Esophagus muscularis mucosa (tissue), 4 donors: ENCODE data around the gene OSGIN1. TPM values are rescaled to one million over a fixed set of nuclear protein-coding genes. Genes with fewer than 3 reads are reported as not detected.

Source experiments
- DNase-seq: peaks from one replicate; pipeline ENCODE4 v3.0.0-alpha.2; 2017; ENCODE audit errors: extremely low spot score
- H3K27ac ChIP-seq, 4 donors: fragments of 200-600 bp; sonication (generic); replicated peaks in 1 of 4; 1 replicate in 3 of 4; 2 replicates in 1 of 4; pipeline ENCODE4 v1.5.1; 2016 to 2019; ENCODE audit warnings: mild to moderate bottlenecking in 1 of 4
- H3K27me3 ChIP-seq, 4 donors: fragments of 200-600 bp; sonication (generic); one replicate each; pipeline versions ENCODE4 v1.5.1 to v1.6.0; 2016 to 2019
- H3K36me3 ChIP-seq, 4 donors: fragments of 200-600 bp; sonication (generic); one replicate each; pipeline ENCODE4 v1.5.1; 2016 to 2019
- H3K4me1 ChIP-seq, 4 donors: fragments of 200-600 bp; sonication (generic); one replicate each; pipeline ENCODE4 v1.5.1; 2016 to 2019
- H3K4me3 ChIP-seq, 4 donors: fragments of 200-600 bp; sonication (generic); 1 replicate in 2 of 4; 2 replicates in 2 of 4; pipeline ENCODE4 v1.5.1; 2016 to 2019; ENCODE audit warnings: mild to moderate bottlenecking in 4 of 4, moderate library complexity in 1 of 4
- H3K9me3 ChIP-seq, 4 donors: fragments of 200-600 bp; sonication (generic); 1 replicate in 3 of 4; 2 replicates in 1 of 4; pipeline ENCODE4 v1.5.1; 2016 to 2019
- EP300 ChIP-seq: sonication (generic); formaldehyde crosslinking; IDR thresholded peaks from one replicate; pipeline ENCODE4 v1.6.1; 2017; ENCODE audit warnings: antibody characterized with exemption
- POLR2A ChIP-seq: fragments of 450-650 bp; IDR thresholded peaks from one replicate; pipeline ENCODE4 v1.6.1; 2017; ENCODE audit warnings: antibody characterized with exemption, moderate library complexity, mild to moderate bottlenecking, low read depth
- POLR2AphosphoS5 ChIP-seq, 2 donors: sonication (generic); formaldehyde crosslinking; IDR thresholded peaks; one replicate each; pipeline ENCODE4 v1.6.1; 2017; ENCODE audit warnings: antibody characterized with exemption in 2 of 2
- WGBS: methylation state at CpG from one replicate; pipeline ENCODE4 v1.1.5; 2018; 5-methylcytosine and 5-hydroxymethylcytosine counted together
- intact Hi-C: fragments of 100-400 bp; cut with DNase I; formaldehyde crosslinking; loops from one replicate; pipeline ENCODE4 v1.15.1; 2023
- total RNA-seq, 4 donors: library from RNA; depleted of rRNA; stranded (reverse); fragments of >200 nt; gene quantifications; one replicate each; pipeline versions ENCODE4 v1.1.0 to v1.2.1, GENCODE V29; 2016
- TF ChIP-seq, protein P1 (sequence below), 3 experiments: fragments of 200-600 bp in 2 of 3; fragments of 450-650 bp in 1 of 3; sonication (generic) in 2 of 3; IDR thresholded peaks; one replicate each; pipeline ENCODE4 v1.5.1; 2017 to 2019; ENCODE audit warnings: antibody characterized with exemption in 3 of 3, mild to moderate bottlenecking in 2 of 3, moderate library complexity in 1 of 3

The OSGIN1 gene
- total RNA-seq, 4 donors from 2014 or later, result 7.1 to 17.6 (median 13.8) TPM

DNA sequence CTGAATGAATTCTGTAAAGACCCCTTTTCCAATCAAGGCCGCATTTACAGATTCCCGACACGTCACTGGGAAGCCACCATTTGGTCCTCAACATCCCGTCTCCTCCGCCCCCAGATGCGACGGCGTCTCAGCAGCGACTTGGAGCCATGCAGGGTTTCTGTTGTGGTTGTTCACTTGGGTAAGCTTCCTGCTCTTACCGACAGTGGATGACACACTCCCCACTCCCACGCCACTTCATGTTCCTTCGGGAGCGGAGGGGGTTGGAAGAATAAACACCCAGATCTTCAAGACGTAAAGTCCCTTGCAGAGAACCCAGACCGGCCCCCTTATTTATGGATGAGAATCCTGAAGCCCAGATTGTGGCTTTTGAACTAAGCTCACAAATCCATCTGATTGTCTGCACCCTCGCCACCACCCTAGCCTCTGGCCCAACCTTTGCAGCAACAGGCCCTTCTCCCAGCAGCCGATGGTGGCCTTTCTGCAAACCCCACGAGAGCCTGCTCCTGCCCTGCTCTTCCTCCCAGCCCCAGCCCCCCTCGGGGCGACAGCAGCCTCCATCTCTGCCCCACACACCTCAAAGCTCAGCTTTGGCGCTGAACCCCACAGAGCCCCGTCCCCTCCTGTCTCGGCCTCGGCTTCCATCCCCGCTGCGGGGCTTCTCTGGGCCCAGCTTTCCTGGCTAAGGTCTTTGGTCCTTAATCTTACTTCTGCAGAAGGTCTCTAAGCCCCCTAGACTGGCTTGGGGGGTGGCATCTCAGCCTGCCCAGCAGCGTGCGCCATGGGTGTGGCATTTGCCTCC lies 19.0 kb upstream of the OSGIN1 start:
- Histone ChIP-seq H3K4me1 (peaks cover 0 to 4% (median under 1%) of the 10 kb centered on the region in 4 donors), H3K9me3 (no peaks in the 10 kb centered on the region), H3K27ac (no peak overlapping the region), H3K27me3 (no peaks in the 10 kb centered on the region), H3K36me3 (peaks cover 0 to 14% (median 2%) of the 10 kb centered on the region in 4 donors), H3K4me3 (no peak overlapping the region)
- DNase-seq, result no peak
- 75% methylated on average over 26 of the region's 28 CpGs for WGBS
- TF ChIP-seq EP300, result no peak
- no peak for TF ChIP-seq POLR2AphosphoS5 (IDR thresholded peaks at IDR 0.05)
- TF ChIP-seq POLR2A, result no peak
- TF ChIP-seq, protein P1, sequence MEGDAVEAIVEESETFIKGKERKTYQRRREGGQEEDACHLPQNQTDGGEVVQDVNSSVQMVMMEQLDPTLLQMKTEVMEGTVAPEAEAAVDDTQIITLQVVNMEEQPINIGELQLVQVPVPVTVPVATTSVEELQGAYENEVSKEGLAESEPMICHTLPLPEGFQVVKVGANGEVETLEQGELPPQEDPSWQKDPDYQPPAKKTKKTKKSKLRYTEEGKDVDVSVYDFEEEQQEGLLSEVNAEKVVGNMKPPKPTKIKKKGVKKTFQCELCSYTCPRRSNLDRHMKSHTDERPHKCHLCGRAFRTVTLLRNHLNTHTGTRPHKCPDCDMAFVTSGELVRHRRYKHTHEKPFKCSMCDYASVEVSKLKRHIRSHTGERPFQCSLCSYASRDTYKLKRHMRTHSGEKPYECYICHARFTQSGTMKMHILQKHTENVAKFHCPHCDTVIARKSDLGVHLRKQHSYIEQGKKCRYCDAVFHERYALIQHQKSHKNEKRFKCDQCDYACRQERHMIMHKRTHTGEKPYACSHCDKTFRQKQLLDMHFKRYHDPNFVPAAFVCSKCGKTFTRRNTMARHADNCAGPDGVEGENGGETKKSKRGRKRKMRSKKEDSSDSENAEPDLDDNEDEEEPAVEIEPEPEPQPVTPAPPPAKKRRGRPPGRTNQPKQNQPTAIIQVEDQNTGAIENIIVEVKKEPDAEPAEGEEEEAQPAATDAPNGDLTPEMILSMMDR (IDR thresholded peaks at IDR 0.05), result no peak
- intact Hi-C loops, result no loop called here

DNA sequence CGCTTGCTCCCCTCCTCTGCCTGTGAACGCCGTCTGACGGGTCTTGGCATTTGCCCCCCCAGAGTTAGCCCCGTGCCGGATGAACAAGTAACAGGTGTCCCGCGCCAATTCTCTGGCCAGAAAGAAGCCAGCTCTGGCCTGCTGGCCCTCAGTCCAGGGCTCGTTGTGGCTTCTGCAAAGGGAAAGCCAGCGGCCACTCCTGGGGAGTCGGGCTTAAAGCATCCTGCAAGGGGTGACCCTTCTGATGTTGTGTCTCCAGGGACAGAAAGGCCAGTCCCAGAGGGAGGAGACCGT lies 18.4 kb upstream of the OSGIN1 start:
- no peak overlapping the region for H3K4me3 ChIP-seq
- no peaks in the 10 kb centered on the region for H3K9me3 ChIP-seq
- intact Hi-C loops, result no loop called here
- DNase-seq, result no peak
- H3K36me3 ChIP-seq, result peaks cover 0 to 10% (median 1%) of the 10 kb centered on the region in 4 donors
- H3K27ac ChIP-seq, result no peak overlapping the region
- peaks cover 0 to 10% (median 2%) of the 10 kb centered on the region in 4 donors for H3K4me1 ChIP-seq
- TF ChIP-seq POLR2AphosphoS5 (IDR thresholded peaks at IDR 0.05) (no peak), POLR2A (no peak), EP300 (no peak)
- TF ChIP-seq, protein P1 (IDR thresholded peaks at IDR 0.05), result no peak
- WGBS, result 57% methylated on average over 8 of the region's 12 CpGs
- H3K27me3 ChIP-seq, result no peaks in the 10 kb centered on the region

DNA sequence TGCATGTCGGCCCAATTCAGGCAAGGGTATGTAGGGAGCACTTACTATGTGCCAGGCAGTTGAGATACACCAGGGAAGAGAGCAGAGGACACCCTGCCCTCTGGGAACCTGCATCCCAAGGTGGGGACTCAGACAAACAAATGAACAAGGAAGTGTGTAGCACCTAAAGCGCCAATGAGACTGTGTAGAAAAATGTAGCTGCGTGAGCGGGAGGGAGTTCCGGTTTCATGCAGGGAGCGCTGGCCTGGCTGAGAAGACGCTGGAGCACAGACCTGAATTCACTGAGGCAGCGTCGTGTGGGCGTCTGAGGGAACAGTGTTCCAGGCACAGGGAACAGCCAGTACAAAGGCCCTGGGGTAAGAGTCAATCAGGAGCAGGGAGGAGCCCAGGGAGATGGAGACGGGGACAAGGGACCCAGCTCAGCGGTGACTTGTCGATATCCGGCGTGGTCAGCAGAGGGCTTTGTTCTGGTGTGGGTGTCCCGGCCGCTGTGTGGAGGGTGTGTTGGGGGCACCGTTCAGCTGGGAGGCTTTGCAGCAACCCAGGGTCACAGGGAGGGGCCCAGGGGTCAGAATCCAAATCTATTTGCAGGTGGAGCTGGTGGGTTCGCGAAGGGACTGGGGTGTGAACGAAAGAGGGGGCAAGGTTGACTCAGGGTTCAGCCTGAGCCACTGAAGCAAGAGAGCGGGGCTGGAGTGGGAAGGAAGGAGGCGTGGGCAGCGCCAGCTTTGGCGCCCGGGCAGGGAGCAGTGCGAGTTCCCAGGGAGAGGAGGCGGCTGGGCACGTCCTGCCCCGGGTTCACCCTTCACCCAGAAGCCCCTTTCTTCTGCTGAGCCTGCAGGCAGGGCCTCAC lies 17.8 kb upstream of the OSGIN1 start:
- Histone ChIP-seq H3K36me3 (peaks cover 0 to 10% (median 0%) of the 10 kb centered on the region in 4 donors), H3K27ac (no peak overlapping the region), H3K4me3 (no peak overlapping the region), H3K27me3 (no peaks in the 10 kb centered on the region), H3K9me3 (no peaks in the 10 kb centered on the region), H3K4me1 (peaks cover 0 to 7% (median 2%) of the 10 kb centered on the region in 4 donors)
- TF ChIP-seq POLR2AphosphoS5 (IDR thresholded peaks at IDR 0.05), result no peak
- TF ChIP-seq EP300, result no peak
- TF ChIP-seq, protein P1 (IDR thresholded peaks at IDR 0.05), result no peak
- TF ChIP-seq POLR2A, result no peak
- intact Hi-C loops, result no loop called here
- WGBS, result 95% methylated on average over 26 of the region's 30 CpGs
- DNase-seq, result no peak

DNA sequence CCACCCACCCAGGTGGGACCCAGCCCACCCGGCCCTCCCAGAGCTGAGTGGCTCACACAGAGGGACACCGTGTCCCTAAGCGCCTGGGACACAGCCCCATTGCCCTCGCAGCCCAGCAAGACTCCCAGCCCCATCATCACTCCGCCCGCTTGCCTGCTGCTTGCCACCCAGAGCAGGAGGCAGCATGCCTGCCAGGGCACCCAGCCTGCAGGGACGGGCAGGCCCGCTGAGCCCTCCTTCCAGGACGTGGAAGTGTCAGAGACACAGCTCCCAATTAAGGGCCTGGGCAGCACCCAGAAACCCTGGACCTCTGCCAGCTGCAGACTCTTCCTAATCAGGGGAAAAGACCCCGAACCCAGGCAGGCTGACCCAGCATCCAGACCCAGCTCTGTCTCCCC lies 17.2 kb upstream of the OSGIN1 start:
- peaks cover 0 to 7% (median 2%) of the 10 kb centered on the region in 4 donors for H3K4me1 ChIP-seq
- no peak overlapping the region for H3K27ac ChIP-seq
- no peak for TF ChIP-seq POLR2AphosphoS5 (IDR thresholded peaks at IDR 0.05)
- no peak for TF ChIP-seq POLR2A
- TF ChIP-seq EP300, result no peak
- TF ChIP-seq, protein P1 (IDR thresholded peaks at IDR 0.05), result no peak
- no peak for DNase-seq
- H3K36me3 ChIP-seq, result peaks cover 0 to 8% (median 0%) of the 10 kb centered on the region in 4 donors
- H3K27me3 ChIP-seq, result no peaks in the 10 kb centered on the region
- no peak overlapping the region for H3K4me3 ChIP-seq
- intact Hi-C loops, result no loop called here
- 98% methylated on average over 7 of the region's 10 CpGs for WGBS
- no peaks in the 10 kb centered on the region for H3K9me3 ChIP-seq
